ENCODE measurements around the gene ZDHHC14. TPM values are rescaled to one million over a fixed set of nuclear protein-coding genes. Genes with fewer than 3 reads are reported as not detected.
A peak's percentile ranks its signal among the peaks of the same experiment; 100 is the strongest.
"Not testable (repeated sequence)": the region's sequence is repeated elsewhere in the genome, so short reads cannot be mapped to it uniquely, and the experiment has no call there.

The ZDHHC14 gene
- total RNA-seq, 1 experiment from 2014 or later: 3.8 TPM

GRCh38 chr6:157555455-157556143 lies 174.6 kb downstream of the ZDHHC14 start:
- DNase-seq (ENCODE audit: low spot score): no peak
- in situ Hi-C loops (cut with HindIII; ENCODE audit: low sequenced_read_pairs): no loop called here

- no peak for DNase-seq (ENCODE audit: low spot score)
- in situ Hi-C loops (cut with HindIII; ENCODE audit: low sequenced_read_pairs): no loop called here
Observed at GRCh38 chr6:157556144-157556645, 175.2 kb downstream of the ZDHHC14 start.

GRCh38 chr6:157556671-157557430 lies 175.9 kb downstream of the ZDHHC14 start:
- DNase-seq (ENCODE audit: low spot score): peak; percentile 88
- in situ Hi-C loops (cut with HindIII; ENCODE audit: low sequenced_read_pairs): no loop called here

- DNase-seq (ENCODE audit: low spot score): no peak
- in situ Hi-C loops (cut with HindIII; ENCODE audit: low sequenced_read_pairs): no loop called here
Observed at GRCh38 chr6:157557559-157557958, 176.6 kb downstream of the ZDHHC14 start.

- DNase-seq (ENCODE audit: low spot score): no peak
- in situ Hi-C loops (cut with HindIII; ENCODE audit: low sequenced_read_pairs): no loop called here
Observed at GRCh38 chr6:157558049-157558448, 177.1 kb downstream of the ZDHHC14 start.

GRCh38 chr6:157558487-157559200 lies 177.7 kb downstream of the ZDHHC14 start:
- DNase-seq (ENCODE audit: low spot score): no peak
- in situ Hi-C loops (cut with HindIII; ENCODE audit: low sequenced_read_pairs): no loop called here

- peak; percentile 64 for DNase-seq (ENCODE audit: low spot score)
- in situ Hi-C loops (cut with HindIII; ENCODE audit: low sequenced_read_pairs): no loop called here
Observed at GRCh38 chr6:157559201-157559756, 178.3 kb downstream of the ZDHHC14 start.

- in situ Hi-C loops (cut with HindIII; ENCODE audit: low sequenced_read_pairs); DNase-seq (ENCODE audit: low spot score): not testable (repeated sequence)
Observed at GRCh38 chr6:157560063-157560462, 179.1 kb downstream of the ZDHHC14 start.

- DNase-seq (ENCODE audit: low spot score): peak; percentile 73
- in situ Hi-C loops (cut with HindIII; ENCODE audit: low sequenced_read_pairs): no loop called here
Observed at GRCh38 chr6:157560691-157561413, 179.9 kb downstream of the ZDHHC14 start.

GRCh38 chr6:157561414-157561790 lies 180.4 kb downstream of the ZDHHC14 start:
- no peak for DNase-seq (ENCODE audit: low spot score)
- in situ Hi-C loops (cut with HindIII; ENCODE audit: low sequenced_read_pairs): no loop called here

GRCh38 chr6:157561929-157562810 lies 181.2 kb downstream of the ZDHHC14 start:
- in situ Hi-C loops (cut with HindIII; ENCODE audit: low sequenced_read_pairs): no loop called here
- DNase-seq (ENCODE audit: low spot score): no peak

- in situ Hi-C loops (cut with HindIII; ENCODE audit: low sequenced_read_pairs): no loop called here
- no peak for DNase-seq (ENCODE audit: low spot score)
Observed at GRCh38 chr6:157562997-157563396, 182.0 kb downstream of the ZDHHC14 start.

- DNase-seq (ENCODE audit: low spot score): no peak
- in situ Hi-C loops (cut with HindIII; ENCODE audit: low sequenced_read_pairs): no loop called here
Observed at GRCh38 chr6:157563611-157564284, 182.8 kb downstream of the ZDHHC14 start.

GRCh38 chr6:157568702-157569101 lies 187.7 kb downstream of the ZDHHC14 start:
- DNase-seq (ENCODE audit: low spot score): no peak
- in situ Hi-C loops (cut with HindIII; ENCODE audit: low sequenced_read_pairs): no loop called here

- DNase-seq (ENCODE audit: low spot score): no peak
- in situ Hi-C loops (cut with HindIII; ENCODE audit: low sequenced_read_pairs): no loop called here
Observed at GRCh38 chr6:157569543-157569942, 188.6 kb downstream of the ZDHHC14 start.

- DNase-seq (ENCODE audit: low spot score): no peak
- in situ Hi-C loops (cut with HindIII; ENCODE audit: low sequenced_read_pairs): no loop called here
Observed at GRCh38 chr6:157570104-157570503, 189.1 kb downstream of the ZDHHC14 start.

- DNase-seq (ENCODE audit: low spot score): no peak
- in situ Hi-C loops (cut with HindIII; ENCODE audit: low sequenced_read_pairs): no loop called here
Observed at GRCh38 chr6:157570752-157571151, 189.8 kb downstream of the ZDHHC14 start.

- in situ Hi-C loops (cut with HindIII; ENCODE audit: low sequenced_read_pairs): no loop called here
- no peak for DNase-seq (ENCODE audit: low spot score)
Observed at GRCh38 chr6:157571269-157571668, 190.3 kb downstream of the ZDHHC14 start.
